ENCODE data around the gene PPP2R5D. TPM values are rescaled to one million over a fixed set of nuclear protein-coding genes. Genes with fewer than 3 reads are reported as not detected.

Gene PPP2R5D
- 10 to 100 TPM; 28.4 to 47.1 (median 31.8) TPM for total RNA-seq
- polyA plus RNA-seq: 10 to 100 TPM; 23.9 to 35.7 TPM
- long read RNA-seq, donor 1, transcript PPP2R5D-208 (16 exons, 3,044 nt): major isoform, 6 of 27 reads
- long read RNA-seq, donor 1, partial matches to known transcripts: 18 of 27 reads
- long read RNA-seq, donor 1, other reads (novel, unspliced or antisense): 3 of 27 reads
- long read RNA-seq, donor 2, transcript PPP2R5D-208 (16 exons, 3,044 nt): major isoform, 5 of 35 reads
- long read RNA-seq, donor 2, partial matches to known transcripts: 15 of 35 reads
- long read RNA-seq, donor 2, other reads (novel, unspliced or antisense): 15 of 35 reads
- long read RNA-seq, donor 3, transcript PPP2R5D-208 (16 exons, 3,044 nt): major isoform, 13 of 82 reads
- long read RNA-seq, donor 3, partial matches to known transcripts: 67 of 82 reads
- long read RNA-seq, donor 3, other reads (novel, unspliced or antisense): 2 of 82 reads

DNA sequence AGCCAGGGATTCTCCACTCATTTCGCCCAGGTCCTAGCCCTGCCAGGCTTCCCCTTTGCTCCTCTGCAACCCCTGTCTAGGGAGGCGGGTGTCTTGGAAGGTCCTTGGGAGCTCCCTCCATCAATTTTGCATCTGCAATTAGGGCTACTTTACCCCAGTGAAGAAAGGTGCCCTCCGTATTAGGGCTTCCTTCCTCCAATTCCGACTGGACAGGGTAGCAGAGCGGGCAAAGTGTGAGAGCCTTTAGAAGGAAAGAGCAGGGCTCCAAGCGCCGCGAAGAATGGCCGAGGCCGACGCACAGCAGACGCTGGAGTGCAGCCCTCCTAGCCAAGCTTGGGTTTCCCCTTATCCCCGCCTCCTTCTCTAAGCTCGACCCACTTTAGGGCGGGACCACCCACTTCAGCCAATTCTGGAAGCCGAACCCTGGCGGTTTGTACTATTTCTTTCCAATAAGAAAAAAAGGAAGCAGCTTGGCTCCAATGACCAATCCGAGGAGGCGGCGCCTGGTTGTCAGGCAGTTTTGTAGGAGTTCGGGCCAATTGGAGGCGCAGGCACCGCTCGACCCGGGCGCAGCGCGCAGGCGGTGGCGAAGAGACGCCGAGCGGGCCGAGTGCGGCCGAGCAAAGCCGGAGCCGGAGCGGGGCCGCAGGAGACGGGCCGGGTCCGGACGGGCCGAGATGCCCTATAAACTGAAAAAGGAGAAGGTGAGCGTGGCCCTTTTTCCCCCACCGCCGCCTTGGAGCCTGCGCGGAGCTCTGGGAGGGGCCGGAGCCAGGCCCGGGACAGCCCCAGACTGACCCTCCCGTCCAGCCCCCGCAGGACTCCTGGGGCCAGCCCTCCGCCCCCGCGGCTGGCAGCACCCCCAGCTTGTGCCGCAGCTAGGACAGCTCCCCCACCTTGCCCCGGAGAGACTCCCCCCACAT is at the start of gene PPP2R5D:
Gene PPP2R5D, plus strand, starts transcription at position 570 of the 923 bp plus-strand sequence. Its CDS starts 108 bp downstream, at position 678.
- Histone ChIP-seq H3K9me3 (no peaks in the 10 kb centered on the region), H3K27me3 (no peaks in the 10 kb centered on the region), H3K4me1 (peaks cover 11 to 62% (median 53%) of the 10 kb centered on the region in 9 donors), H3K36me3 (peaks cover 0 to 18% (median 2%) of the 10 kb centered on the region in 9 donors), H3K4me3 (peak within 1 kb of the TSS; percentile 73 to 95 (median 86)), H3K27ac (peak within 1 kb of the TSS; percentile 59 to 94 (median 88))
- ATAC-seq (peak; percentile 96 to 98 (median 97)), DNase-seq (peak; percentile 94 to 99)
- WGBS, 2 donors: 0% methylated on average over 50 to 59 of the region's 59 CpGs
- intact Hi-C loops (cut with DNase I): no loop called here
- no peak for TF ChIP-seq CTCF (IDR thresholded peaks at IDR 0.05)

DNA sequence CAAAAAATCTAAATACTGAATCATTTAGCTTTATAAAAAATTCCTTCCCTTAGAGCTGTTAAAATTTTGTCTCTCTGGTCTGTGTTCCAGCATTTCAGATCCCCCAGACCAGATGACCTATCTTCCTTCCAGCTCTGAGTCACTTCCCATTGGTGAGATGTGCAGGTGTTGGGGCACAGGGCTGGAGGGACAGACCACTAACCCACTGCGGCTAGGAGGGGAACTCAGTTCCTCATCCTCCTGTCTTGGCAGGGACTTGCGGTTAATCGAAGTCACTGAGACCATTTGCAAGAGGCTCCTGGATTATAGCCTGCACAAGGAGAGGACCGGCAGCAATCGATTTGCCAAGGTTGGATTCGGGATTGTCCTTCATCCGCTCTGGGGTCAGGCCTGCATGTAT is 49.0 kb upstream of the PPP2R5D start:
- ATAC-seq: no peak
- TF ChIP-seq CTCF (IDR thresholded peaks at IDR 0.05): no peak
- DNase-seq: no peak
- Histone ChIP-seq H3K4me3 (no peak overlapping the region), H3K36me3 (peaks cover 0 to 77% (median 31%) of the 10 kb centered on the region in 9 donors), H3K27me3 (no peaks in the 10 kb centered on the region), H3K27ac (no peak overlapping the region), H3K4me1 (peaks cover 0 to 47% (median 12%) of the 10 kb centered on the region in 9 donors), H3K9me3 (no peaks in the 10 kb centered on the region)
- WGBS, 2 donors: 83 to 85% methylated on average over 7 of the region's 7 CpGs
- intact Hi-C loops (cut with DNase I): loop anchor here in 1 of 10 donors (2.0 kb wide), 1 partner anchor 35 kb away; no protein-coding TSS in a partner anchor

DNA sequence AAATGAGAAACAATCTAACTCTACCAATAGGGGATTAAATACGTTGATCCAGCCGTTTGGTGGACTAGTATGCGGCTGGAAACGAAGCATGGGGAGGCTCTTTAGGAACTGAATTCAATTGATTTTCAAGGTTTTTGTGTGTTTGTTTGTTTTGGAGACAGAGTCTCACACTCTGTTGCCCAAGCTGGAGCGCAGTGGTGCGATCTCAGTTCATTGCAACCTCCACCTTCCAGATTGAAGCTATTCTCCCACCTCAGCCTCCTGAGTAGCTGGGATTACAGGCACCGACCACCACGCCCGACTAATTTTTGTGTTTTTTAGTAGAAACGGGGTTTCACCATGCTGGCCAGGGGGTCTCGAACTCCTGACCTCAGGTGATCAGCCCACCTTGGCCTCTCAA is 48.0 kb upstream of the PPP2R5D start:
- TF ChIP-seq CTCF (IDR thresholded peaks at IDR 0.05): no peak
- ATAC-seq: no peak
- Histone ChIP-seq H3K9me3 (no peaks in the 10 kb centered on the region), H3K4me3 (no peak overlapping the region), H3K27ac (no peak overlapping the region), H3K36me3 (peaks cover 0 to 86% (median 31%) of the 10 kb centered on the region in 9 donors), H3K4me1 (peaks cover 0 to 36% (median under 1%) of the 10 kb centered on the region in 9 donors), H3K27me3 (no peaks in the 10 kb centered on the region)
- no peak for DNase-seq
- 91 to 95% methylated on average over 11 of the region's 11 CpGs for WGBS, 2 donors
- intact Hi-C loops (cut with DNase I): no loop called here

Measured in heart right ventricle (tissue), 16 donors.